HEK293T (cell line): ENCODE measurements around the gene OR5K2.

Experiments
- BHLHE40 ChIP-seq: fragments of 450-650 bp; IDR thresholded peaks from 2 replicates; pipeline ENCODE4 v1.6.1; 2016; ENCODE audit warnings: mild to moderate bottlenecking, moderate library complexity, borderline replicate concordance
- ELF4 ChIP-seq: fragments of 450-650 bp; IDR thresholded peaks from 2 replicates; pipeline ENCODE4 v1.6.1; 2017; ENCODE audit warnings: antibody characterized with exemption
- HDGF ChIP-seq: fragments of 450-650 bp; IDR thresholded peaks from 2 replicates; pipeline ENCODE4 v1.6.1; 2017; ENCODE audit warnings: antibody characterized with exemption, borderline replicate concordance
- NFRKB ChIP-seq: fragments of 450-650 bp; IDR thresholded peaks from 2 replicates; pipeline ENCODE4 v1.6.1; 2016; ENCODE audit warnings: mild to moderate bottlenecking, moderate library complexity
- PKNOX1 ChIP-seq: fragments of 450-650 bp; IDR thresholded peaks from 2 replicates; pipeline ENCODE4 v1.6.1; 2016

GRCh38 chr3:98541695-98542094, 44.2 kb downstream of the OR5K2 start:
- no peak for TF ChIP-seq BHLHE40
- no peak for TF ChIP-seq HDGF
- TF ChIP-seq PKNOX1 = no peak
- TF ChIP-seq NFRKB = no peak
- TF ChIP-seq ELF4 = no peak
